Nephron progenitor cell (in vitro differentiated cells): ENCODE measurements around the gene TRIM56.
"Not testable (repeated sequence)": the region's sequence is repeated elsewhere in the genome, so short reads cannot be mapped to it uniquely, and the experiment has no call there.

Experiments used
- DNase-seq: peaks from one replicate; pipeline ENCODE4 v3.0.0; 2021
- H3K27ac Mint-ChIP-seq: 2 replicates; pipeline ENCODE4 v1.8.0; 2021; ENCODE audit warnings: mild to moderate bottlenecking, moderate library complexity, mixed read lengths
- H3K27me3 Mint-ChIP-seq: 2 replicates; pipeline ENCODE4 v1.8.0; 2021; ENCODE audit warnings: mild to moderate bottlenecking, low read depth, mixed read lengths; ENCODE audit not compliant: poor library complexity
- H3K36me3 Mint-ChIP-seq: 2 replicates; pipeline ENCODE4 v1.8.0; 2021; ENCODE audit warnings: low read depth, mixed read lengths
- H3K4me1 Mint-ChIP-seq: 2 replicates; pipeline ENCODE4 v1.8.0; 2021; ENCODE audit warnings: mixed read lengths
- H3K4me3 Mint-ChIP-seq: 2 replicates; pipeline ENCODE4 v1.8.0; 2021; ENCODE audit warnings: mild to moderate bottlenecking, moderate library complexity, mixed read lengths
- H3K9me3 Mint-ChIP-seq: 2 replicates; pipeline ENCODE4 v1.8.0; 2021; ENCODE audit warnings: mild to moderate bottlenecking, moderate library complexity, mixed read lengths
- TF ChIP-seq, protein P1 (sequence below): fragments of 200-600 bp; sonication (generic); IDR thresholded peaks from 2 replicates; pipeline ENCODE4 v1.5.0; 2021; ENCODE audit warnings: antibody characterized with exemption

TRIM56 gene

GRCh38 chr7:101108961-101109360 lies 23.7 kb downstream of the TRIM56 start:
- peaks cover 17% of the 10 kb centered on the region for H3K4me1 Mint-ChIP-seq
- TF ChIP-seq, protein P1, sequence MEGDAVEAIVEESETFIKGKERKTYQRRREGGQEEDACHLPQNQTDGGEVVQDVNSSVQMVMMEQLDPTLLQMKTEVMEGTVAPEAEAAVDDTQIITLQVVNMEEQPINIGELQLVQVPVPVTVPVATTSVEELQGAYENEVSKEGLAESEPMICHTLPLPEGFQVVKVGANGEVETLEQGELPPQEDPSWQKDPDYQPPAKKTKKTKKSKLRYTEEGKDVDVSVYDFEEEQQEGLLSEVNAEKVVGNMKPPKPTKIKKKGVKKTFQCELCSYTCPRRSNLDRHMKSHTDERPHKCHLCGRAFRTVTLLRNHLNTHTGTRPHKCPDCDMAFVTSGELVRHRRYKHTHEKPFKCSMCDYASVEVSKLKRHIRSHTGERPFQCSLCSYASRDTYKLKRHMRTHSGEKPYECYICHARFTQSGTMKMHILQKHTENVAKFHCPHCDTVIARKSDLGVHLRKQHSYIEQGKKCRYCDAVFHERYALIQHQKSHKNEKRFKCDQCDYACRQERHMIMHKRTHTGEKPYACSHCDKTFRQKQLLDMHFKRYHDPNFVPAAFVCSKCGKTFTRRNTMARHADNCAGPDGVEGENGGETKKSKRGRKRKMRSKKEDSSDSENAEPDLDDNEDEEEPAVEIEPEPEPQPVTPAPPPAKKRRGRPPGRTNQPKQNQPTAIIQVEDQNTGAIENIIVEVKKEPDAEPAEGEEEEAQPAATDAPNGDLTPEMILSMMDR: no peak
- no peaks in the 10 kb centered on the region for H3K36me3 Mint-ChIP-seq
- H3K27me3 Mint-ChIP-seq: no peaks in the 10 kb centered on the region
- DNase-seq: no peak
- no peak overlapping the region for H3K4me3 Mint-ChIP-seq
- no peak overlapping the region for H3K27ac Mint-ChIP-seq
- no peaks in the 10 kb centered on the region for H3K9me3 Mint-ChIP-seq

DNA sequence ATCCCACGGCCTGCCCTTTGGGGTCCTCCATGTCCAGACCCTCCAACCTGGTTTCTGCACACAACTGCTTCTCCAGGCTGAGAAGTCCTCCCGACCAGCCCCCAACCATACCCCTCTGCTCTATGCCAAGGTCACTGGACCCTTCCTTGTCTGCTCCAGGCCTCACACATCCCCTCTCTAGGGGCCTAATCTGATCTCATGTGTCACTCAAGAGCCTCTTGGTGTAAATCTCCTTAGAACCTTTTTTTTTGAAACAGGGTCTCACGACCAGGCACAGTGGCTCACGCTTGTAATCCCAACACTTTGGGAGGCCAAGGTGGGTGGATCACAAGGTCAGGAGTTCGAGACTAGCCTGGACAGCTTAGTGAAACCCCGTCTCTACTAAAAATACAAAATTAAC lies 24.1 kb downstream of the TRIM56 start:
- peaks cover 17% of the 10 kb centered on the region for H3K4me1 Mint-ChIP-seq
- DNase-seq: no peak
- no peak overlapping the region for H3K27ac Mint-ChIP-seq

DNA sequence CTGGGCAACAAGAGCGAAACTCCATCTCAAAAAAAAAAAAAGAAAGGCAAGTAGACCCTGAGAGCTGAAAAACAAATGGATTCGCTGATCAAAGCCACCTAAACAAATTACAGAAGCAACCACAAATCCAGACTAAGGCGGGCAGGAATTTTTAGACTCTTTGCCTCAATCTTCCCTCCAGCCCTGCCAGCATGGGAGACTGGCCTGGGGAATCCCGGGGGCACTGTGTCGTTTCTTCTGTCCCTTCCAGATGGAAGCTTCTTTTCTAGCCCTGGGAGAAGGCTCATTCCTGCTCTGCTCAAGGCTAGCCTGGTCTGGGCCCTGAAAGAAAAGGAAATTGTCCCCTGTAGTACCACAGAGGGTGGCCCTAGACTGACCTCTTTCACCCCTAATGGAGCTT lies 26.0 kb downstream of the TRIM56 start:
- TF ChIP-seq, protein P1: no peak
- peak overlapping the region; percentile 64 for H3K27ac Mint-ChIP-seq
- H3K4me1 Mint-ChIP-seq: peaks cover 17% of the 10 kb centered on the region
- no peaks in the 10 kb centered on the region for H3K27me3 Mint-ChIP-seq
- H3K4me3 Mint-ChIP-seq: no peak overlapping the region
- H3K9me3 Mint-ChIP-seq: no peaks in the 10 kb centered on the region
- no peaks in the 10 kb centered on the region for H3K36me3 Mint-ChIP-seq
- no peak for DNase-seq

More for the DNA sequence above, 24.1 kb downstream of the TRIM56 start:
- TF ChIP-seq, protein P1: no peak
- Mint-ChIP-seq H3K27me3 (no peaks in the 10 kb centered on the region), H3K4me3 (no peak overlapping the region), H3K36me3 (no peaks in the 10 kb centered on the region), H3K9me3 (no peaks in the 10 kb centered on the region)

- H3K9me3 Mint-ChIP-seq: no peaks in the 10 kb centered on the region
- DNase-seq: no peak
- no peaks in the 10 kb centered on the region for H3K36me3 Mint-ChIP-seq
- no peaks in the 10 kb centered on the region for H3K27me3 Mint-ChIP-seq
- H3K27ac Mint-ChIP-seq: no peak overlapping the region
- no peak overlapping the region for H3K4me3 Mint-ChIP-seq
- TF ChIP-seq, protein P1: no peak
- peaks cover 17% of the 10 kb centered on the region for H3K4me1 Mint-ChIP-seq
Measured at GRCh38 chr7:101112233-101112632, 27.0 kb downstream of the TRIM56 start.

GRCh38 chr7:101113140-101113539 lies 27.9 kb downstream of the TRIM56 start:
- H3K36me3 Mint-ChIP-seq, H3K27me3 Mint-ChIP-seq, H3K27ac Mint-ChIP-seq, H3K9me3 Mint-ChIP-seq, DNase-seq, H3K4me3 Mint-ChIP-seq: not testable (repeated sequence)
- H3K4me1 Mint-ChIP-seq: peaks cover 11% of the 10 kb centered on the region

- no peaks in the 10 kb centered on the region for H3K36me3 Mint-ChIP-seq
- no peak overlapping the region for H3K4me3 Mint-ChIP-seq
- no peaks in the 10 kb centered on the region for H3K9me3 Mint-ChIP-seq
- no peaks in the 10 kb centered on the region for H3K27me3 Mint-ChIP-seq
- TF ChIP-seq, protein P1: no peak
- DNase-seq: no peak
- H3K4me1 Mint-ChIP-seq: peaks cover 7% of the 10 kb centered on the region
- H3K27ac Mint-ChIP-seq: no peak overlapping the region
Measured at GRCh38 chr7:101113836-101114235, 28.6 kb downstream of the TRIM56 start.
